ENCODE data around the gene PVRIG. TPM values are rescaled to one million over a fixed set of nuclear protein-coding genes. Genes with fewer than 3 reads are reported as not detected.
"Not testable (repeated sequence)": the region's sequence is repeated elsewhere in the genome, so short reads cannot be mapped to it uniquely, and the experiment has no call there.

The PVRIG gene
- total RNA-seq, 2 donors from 2014 or later = 30.1 to 30.5 TPM

DNA sequence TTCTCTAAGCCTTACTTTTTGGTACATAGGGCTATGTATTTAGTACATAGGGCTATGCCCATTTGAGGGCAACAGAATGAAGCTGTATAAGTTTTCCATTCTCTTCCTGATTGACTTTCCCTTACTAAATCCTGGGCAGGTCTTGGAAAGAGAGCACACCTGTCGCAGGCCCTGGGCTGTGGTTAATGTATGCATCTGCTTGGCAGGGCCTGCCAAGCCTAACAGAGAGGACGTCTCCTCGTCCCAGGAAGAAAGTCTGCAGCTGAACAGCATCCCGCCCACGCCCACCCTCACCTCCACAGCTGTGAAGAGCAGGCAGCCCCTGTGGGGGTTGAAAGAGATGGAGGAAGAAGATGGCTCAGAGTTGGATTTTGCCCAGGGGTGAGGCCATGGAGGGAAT lies 8.9 kb upstream of the PVRIG start:
- H3K4me1 Mint-ChIP-seq = peaks cover 30% of the 10 kb centered on the region
- DNase-seq = no peak
- no peaks in the 10 kb centered on the region for H3K27me3 Mint-ChIP-seq
- ATAC-seq = no peak
- H3K4me3 Mint-ChIP-seq = peak overlapping the region; percentile 76
- peaks cover 2% of the 10 kb centered on the region for H3K36me3 Mint-ChIP-seq (ENCODE audit: low read depth)
- H3K9me3 ChIP-seq (ENCODE audit: control insufficient read depth, low read length, poor library complexity, severe bottlenecking) = no peaks in the 10 kb centered on the region
- peak overlapping the region; percentile 93 for H3K27ac Mint-ChIP-seq

DNA sequence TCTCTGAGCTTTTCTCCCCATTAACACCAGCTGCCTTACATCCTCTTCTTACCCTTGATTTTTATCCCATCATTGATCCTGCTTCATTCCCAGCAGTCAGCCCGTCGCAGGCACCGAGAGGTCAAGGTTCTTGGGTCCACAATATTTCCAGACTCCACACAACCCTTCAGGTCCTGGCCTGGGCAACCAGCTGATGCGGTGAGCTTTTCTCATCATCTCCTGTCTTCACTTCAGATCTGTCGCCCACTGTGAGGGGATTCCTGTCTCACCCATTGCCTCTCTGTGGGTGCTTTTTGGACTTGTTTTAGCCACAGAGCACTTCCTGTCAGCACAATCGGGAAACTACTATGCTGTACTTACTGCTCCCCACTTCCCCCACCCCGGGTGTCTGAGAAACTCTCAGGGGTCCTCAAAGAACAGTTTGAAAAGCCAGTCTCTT lies 8.4 kb upstream of the PVRIG start:
- H3K4me3 Mint-ChIP-seq = peak overlapping the region; percentile 76
- peak overlapping the region; percentile 93 for H3K27ac Mint-ChIP-seq
- H3K27me3 Mint-ChIP-seq = no peaks in the 10 kb centered on the region
- ATAC-seq (peak; percentile 90), DNase-seq (no peak)
- peaks cover 30% of the 10 kb centered on the region for H3K4me1 Mint-ChIP-seq
- no peaks in the 10 kb centered on the region for H3K9me3 ChIP-seq (ENCODE audit: control insufficient read depth, low read length, poor library complexity, severe bottlenecking)
- peaks cover 2% of the 10 kb centered on the region for H3K36me3 Mint-ChIP-seq (ENCODE audit: low read depth)

DNA sequence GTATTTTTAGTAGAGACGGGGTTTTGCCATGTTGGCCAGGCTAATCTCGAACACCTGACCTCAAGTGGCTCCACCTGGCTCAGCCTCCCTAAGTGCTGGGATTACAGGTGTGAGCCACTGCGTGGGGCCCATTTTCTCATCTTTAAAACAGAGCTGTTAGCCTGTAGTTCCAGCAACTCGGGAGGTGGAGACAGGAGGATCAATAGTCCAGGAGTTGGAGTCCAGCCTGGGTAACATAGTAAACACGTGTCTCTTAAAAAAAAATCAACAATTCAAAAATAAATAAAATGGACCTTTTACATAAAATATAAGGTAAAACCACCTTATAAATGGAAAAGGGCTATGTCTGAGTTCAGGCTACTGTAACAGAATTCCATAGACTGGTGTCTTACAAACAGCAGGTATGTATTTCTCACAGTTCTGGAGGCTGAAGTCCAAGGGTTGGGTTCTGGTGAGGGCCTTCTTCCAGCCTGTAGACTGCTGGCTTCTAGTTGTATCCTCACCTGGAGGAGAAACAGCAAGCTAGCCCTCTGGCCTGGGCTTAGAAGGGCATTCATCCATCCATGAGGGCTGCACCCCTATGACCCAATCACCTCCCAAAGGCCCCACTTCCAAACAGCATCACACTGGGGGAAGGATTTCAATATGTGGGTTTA lies 7.0 kb upstream of the PVRIG start:
- H3K36me3 Mint-ChIP-seq (ENCODE audit: low read depth) = peaks cover 2% of the 10 kb centered on the region
- H3K4me3 Mint-ChIP-seq = no peak overlapping the region
- H3K27ac Mint-ChIP-seq = peak overlapping the region; percentile 93
- no peaks in the 10 kb centered on the region for H3K9me3 ChIP-seq (ENCODE audit: control insufficient read depth, low read length, poor library complexity, severe bottlenecking)
- DNase-seq = no peak
- ATAC-seq = no peak
- H3K27me3 Mint-ChIP-seq = no peaks in the 10 kb centered on the region
- H3K4me1 Mint-ChIP-seq = peaks cover 37% of the 10 kb centered on the region

DNA sequence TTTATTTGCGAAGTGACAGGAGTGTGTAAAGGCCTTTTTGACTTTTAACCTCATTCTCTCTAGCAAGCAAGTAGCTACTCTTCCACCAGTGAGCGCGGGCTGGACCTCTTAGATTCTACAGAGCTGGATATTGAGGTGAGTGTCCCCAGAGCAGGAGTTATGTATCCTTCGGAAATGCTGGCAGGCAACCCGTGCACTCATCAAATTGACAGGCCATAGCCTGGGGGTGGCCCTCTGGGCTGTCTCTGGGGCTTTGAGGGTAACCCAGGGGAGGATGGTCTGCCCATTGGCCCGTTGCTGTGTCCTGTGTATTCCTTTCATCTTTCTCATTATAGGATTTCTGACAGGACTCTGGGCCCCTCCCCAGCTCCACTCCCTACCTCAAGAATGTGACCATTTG lies 6.1 kb upstream of the PVRIG start:
- ATAC-seq = no peak
- Mint-ChIP-seq H3K27ac (peak overlapping the region; percentile 93), H3K4me1 (peaks cover 34% of the 10 kb centered on the region), H3K36me3 (ENCODE audit: low read depth) (peaks cover 2% of the 10 kb centered on the region), H3K4me3 (no peak overlapping the region), H3K27me3 (no peaks in the 10 kb centered on the region)
- no peak for DNase-seq
- H3K9me3 ChIP-seq (ENCODE audit: control insufficient read depth, low read length, poor library complexity, severe bottlenecking) = no peaks in the 10 kb centered on the region

DNA sequence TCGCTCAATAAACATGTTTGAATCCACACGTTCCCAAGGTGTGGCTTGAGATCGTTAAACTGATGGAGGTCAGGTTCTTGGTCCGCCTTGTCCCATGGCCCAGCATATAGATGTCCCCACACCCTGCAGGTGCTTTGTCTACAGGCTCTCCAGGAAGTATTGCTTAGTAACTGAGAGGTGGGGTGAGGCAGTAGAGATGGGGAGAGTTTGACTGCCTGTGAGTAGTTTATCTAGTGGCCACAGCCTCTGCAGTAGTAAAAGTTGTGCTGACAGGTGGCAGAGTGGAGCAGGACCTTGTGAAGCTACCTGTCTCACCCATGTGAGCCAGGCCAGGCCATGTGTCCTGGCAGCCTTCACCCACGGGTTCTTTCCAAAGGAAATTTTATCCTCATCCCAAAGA lies 5.4 kb upstream of the PVRIG start:
- DNase-seq, ATAC-seq: not testable (repeated sequence)
- peak overlapping the region; percentile 25 for H3K4me3 Mint-ChIP-seq

DNA sequence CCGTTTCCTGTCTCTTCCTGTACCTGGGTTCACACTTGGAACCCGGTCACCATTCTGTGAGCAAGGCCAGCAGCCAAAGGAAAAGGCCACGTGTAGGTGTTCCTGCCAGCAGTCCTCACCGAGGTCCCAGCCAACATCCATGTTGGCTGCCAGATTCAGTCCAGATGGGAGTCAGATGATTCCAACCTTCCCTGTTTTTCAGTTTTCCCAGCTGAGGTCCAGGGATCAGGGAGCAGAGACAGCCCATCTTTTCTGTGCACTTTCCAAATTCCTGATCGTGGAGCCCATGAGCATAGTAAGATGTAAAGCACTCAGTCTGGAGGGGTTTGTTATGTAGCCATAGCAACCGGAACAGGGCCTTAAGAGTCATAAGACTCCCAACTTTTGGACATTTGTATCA lies 3.9 kb upstream of the PVRIG start:
- Mint-ChIP-seq H3K4me1 (peaks cover 30% of the 10 kb centered on the region), H3K27ac (no peak overlapping the region), H3K27me3 (no peaks in the 10 kb centered on the region), H3K4me3 (no peak overlapping the region), H3K36me3 (ENCODE audit: low read depth) (no peaks in the 10 kb centered on the region)
- DNase-seq = no peak
- no peak for ATAC-seq
- no peaks in the 10 kb centered on the region for H3K9me3 ChIP-seq (ENCODE audit: control insufficient read depth, low read length, poor library complexity, severe bottlenecking)

More for the DNA sequence above, 5.4 kb upstream of the PVRIG start:
- not testable (repeated sequence) for H3K9me3 ChIP-seq (ENCODE audit: control insufficient read depth, low read length, poor library complexity, severe bottlenecking); H3K27me3 Mint-ChIP-seq; H3K36me3 Mint-ChIP-seq (ENCODE audit: low read depth)
- Mint-ChIP-seq H3K4me1 (peaks cover 34% of the 10 kb centered on the region), H3K27ac (peak overlapping the region; percentile 93)

DNA sequence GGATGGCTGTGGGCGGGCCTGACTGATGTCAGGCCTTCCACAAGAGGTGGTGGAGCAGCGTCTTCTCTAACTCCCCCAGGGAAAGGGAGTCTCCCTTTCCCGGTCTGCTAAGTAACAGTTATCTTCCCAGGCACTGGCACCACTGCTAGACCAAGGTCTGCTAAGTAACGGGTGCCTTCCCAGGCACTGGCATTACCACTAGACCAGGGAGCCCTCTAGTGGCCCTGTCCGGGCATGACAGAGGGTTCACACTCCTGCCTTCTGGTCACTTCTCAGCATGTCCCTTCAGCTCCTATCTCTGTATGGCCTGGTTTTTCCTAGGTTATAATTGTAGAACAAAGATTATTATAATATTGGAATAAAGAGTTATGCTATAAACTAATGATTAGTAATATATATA lies 1.8 kb upstream of the PVRIG start:
- Mint-ChIP-seq H3K4me3 (peak overlapping the region; percentile 89), H3K27ac (peak overlapping the region; percentile 96), H3K4me1 (peaks cover 38% of the 10 kb centered on the region)
- DNase-seq (peak; percentile 58 to 88 (median 64)), ATAC-seq (peak; percentile 32)
- H3K36me3 Mint-ChIP-seq (ENCODE audit: low read depth); H3K9me3 ChIP-seq (ENCODE audit: control insufficient read depth, low read length, poor library complexity, severe bottlenecking); H3K27me3 Mint-ChIP-seq: not testable (repeated sequence)

DNA sequence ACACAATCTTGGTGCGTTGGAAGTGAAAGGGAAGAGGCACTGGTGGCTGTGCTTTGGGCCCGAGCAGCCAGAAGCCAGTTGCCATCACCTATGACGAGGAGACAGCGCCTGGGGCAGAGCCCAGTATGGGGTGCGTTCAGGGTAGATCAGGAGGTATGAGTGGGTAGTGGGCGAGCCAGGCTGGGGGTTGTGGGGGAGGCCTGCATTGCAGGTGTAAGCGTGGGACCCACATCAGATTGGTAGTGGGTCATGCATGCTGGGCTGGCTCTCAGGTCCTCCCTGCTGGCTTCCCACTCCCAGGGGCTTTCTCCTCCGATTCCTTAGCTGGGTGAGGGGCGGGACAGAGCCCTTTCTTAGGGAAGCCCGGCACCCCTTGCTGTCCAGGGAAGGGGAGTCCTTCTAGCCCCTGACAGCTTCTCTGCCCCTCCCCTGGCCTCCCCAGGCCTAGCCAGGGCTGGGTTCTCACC lies 445 bp upstream of the PVRIG start:
- H3K4me3 Mint-ChIP-seq = peak overlapping the region; percentile 96
- no peak for ATAC-seq
- peaks cover 4% of the 10 kb centered on the region for H3K36me3 Mint-ChIP-seq (ENCODE audit: low read depth)

DNA sequence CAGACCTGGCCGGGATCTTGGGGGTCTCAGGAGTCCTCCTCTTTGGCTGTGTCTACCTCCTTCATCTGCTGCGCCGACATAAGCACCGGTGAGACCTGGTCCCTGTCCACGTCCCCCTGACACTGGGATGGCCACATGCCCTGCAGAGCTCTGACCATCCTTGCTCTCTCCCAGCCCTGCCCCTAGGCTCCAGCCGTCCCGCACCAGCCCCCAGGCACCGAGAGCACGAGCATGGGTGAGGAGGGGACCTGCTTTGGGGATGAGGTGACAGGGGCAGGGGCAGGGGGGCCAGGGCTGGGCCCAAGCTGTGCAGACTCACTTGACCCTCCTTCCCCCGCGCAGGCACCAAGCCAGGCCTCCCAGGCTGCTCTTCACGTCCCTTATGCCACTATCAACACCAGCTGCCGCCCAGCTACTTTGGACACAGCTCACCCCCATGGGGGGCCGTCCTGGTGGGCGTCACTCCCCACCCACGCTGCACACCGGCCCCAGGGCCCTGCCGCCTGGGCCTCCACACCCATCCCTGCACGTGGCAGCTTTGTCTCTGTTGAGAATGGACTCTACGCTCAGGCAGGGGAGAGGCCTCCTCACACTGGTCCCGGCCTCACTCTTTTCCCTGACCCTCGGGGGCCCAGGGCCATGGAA lies 959 bp downstream of the PVRIG start:
- no peak for ATAC-seq
- Mint-ChIP-seq H3K4me1 (peaks cover 40% of the 10 kb centered on the region), H3K27me3 (no peaks in the 10 kb centered on the region), H3K4me3 (peak overlapping the region; percentile 96), H3K36me3 (ENCODE audit: low read depth) (peaks cover 4% of the 10 kb centered on the region), H3K27ac (peak overlapping the region; percentile 96)
- H3K9me3 ChIP-seq (ENCODE audit: control insufficient read depth, low read length, poor library complexity, severe bottlenecking) = no peaks in the 10 kb centered on the region
- no peak for DNase-seq

More for the DNA sequence above, 445 bp upstream of the PVRIG start:
- no peaks in the 10 kb centered on the region for H3K9me3 ChIP-seq (ENCODE audit: control insufficient read depth, low read length, poor library complexity, severe bottlenecking)
- Mint-ChIP-seq H3K4me1 (peaks cover 40% of the 10 kb centered on the region), H3K27ac (peak overlapping the region; percentile 96), H3K27me3 (no peaks in the 10 kb centered on the region)
- no peak for DNase-seq

DNA sequence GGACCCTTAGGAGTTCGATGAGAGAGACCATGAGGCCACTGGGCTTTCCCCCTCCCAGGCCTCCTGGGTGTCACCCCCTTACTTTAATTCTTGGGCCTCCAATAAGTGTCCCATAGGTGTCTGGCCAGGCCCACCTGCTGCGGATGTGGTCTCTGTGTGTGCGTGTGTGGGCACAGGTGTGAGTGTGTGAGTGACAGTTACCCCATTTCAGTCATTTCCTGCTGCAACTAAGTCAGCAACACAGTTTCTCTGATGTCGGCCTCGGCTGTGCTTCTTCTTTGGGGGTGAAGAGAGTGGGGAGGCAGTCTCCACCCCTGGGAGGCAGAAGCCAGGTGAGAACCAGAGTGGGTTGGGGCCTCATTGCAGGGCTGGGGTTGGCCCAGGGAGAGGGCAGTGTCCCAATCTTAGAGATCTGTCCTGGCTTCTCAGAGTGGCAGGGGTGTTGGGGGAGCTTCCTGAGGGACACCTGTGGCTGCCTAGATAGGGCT lies 1.5 kb downstream of the PVRIG start:
- Mint-ChIP-seq H3K4me3 (peak overlapping the region; percentile 96), H3K4me1 (peaks cover 42% of the 10 kb centered on the region), H3K36me3 (ENCODE audit: low read depth) (peaks cover 4% of the 10 kb centered on the region), H3K27me3 (no peaks in the 10 kb centered on the region), H3K27ac (peak overlapping the region; percentile 96)
- H3K9me3 ChIP-seq (ENCODE audit: control insufficient read depth, low read length, poor library complexity, severe bottlenecking) = no peaks in the 10 kb centered on the region
- DNase-seq = peak; percentile 47 to 61 (median 58)
- peak; percentile 74 for ATAC-seq

DNA sequence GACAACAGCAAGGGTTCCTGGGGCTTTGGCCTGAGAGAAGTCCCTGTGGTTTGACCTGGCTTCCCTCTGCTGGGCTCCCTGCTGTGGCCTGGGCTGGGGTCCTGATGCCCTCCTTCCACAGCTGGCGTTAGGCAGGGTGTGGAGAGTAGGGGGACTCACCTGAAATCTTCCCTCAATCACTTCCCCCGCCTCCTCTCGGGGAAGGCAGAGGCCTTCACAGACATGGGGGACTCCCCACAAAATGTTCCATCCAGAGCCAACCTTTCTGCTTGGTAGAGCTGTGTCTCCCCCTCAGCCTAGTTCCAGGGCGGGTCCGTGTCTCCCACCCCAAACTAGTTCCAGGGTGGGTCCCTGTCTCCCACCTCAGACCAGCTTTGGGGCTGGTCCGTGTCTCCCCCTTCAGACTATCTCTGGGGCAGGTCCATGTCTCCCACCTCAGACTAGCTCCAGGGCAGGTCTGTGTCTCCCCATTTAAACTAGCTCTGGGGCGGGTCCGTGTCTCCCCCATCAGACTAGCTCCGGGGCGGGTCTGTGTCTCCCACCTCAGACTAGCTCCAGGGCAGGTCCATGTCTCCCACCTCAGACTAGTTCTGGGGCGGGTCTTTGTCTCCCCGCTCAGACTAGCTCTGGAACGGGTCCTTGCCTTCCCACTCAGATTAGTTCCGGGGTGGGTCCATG lies 2.2 kb downstream of the PVRIG start:
- peak overlapping the region; percentile 96 for H3K27ac Mint-ChIP-seq
- DNase-seq (peak in 1 of 3 donors; percentile 22), ATAC-seq (no peak)
- H3K27me3 Mint-ChIP-seq = no peaks in the 10 kb centered on the region
- H3K36me3 Mint-ChIP-seq (ENCODE audit: low read depth) = peaks cover 4% of the 10 kb centered on the region
- peaks cover 42% of the 10 kb centered on the region for H3K4me1 Mint-ChIP-seq
- peak overlapping the region; percentile 96 for H3K4me3 Mint-ChIP-seq
- no peaks in the 10 kb centered on the region for H3K9me3 ChIP-seq (ENCODE audit: control insufficient read depth, low read length, poor library complexity, severe bottlenecking)

DNA sequence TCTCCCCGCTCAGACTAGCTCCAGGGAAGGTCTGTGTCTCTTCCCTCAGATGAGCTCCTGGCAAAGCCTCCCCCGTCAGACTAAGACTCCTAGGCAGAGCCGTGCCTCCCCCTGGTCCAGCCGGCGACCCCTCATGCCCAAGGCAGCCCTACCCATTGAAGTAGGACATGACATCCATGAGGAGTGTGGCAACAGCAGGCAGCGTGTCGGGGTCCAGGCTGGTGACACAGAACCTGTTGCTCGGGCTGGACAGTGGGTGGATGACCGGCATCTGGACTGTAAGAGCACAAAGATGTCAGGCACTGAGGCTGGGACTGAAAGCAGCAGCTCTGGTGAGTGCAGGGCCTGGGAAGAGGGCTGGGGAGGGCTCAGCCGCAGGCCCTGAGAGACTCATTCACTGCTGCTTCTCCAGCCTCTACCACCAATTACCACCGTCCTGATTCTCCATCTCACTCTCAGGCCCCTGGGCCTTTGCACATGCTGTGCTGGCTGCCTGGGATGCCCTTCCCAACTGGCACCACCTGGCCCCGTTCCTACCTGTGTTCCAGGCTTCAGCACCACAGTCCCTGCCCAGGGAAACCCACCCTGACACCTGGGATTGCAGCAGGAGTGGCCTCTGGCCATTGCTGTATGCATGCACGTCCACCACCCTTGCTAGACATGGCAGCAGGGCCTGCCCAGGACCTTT lies 2.8 kb downstream of the PVRIG start:
- peaks cover 4% of the 10 kb centered on the region for H3K36me3 Mint-ChIP-seq (ENCODE audit: low read depth)
- H3K4me3 Mint-ChIP-seq = peak overlapping the region; percentile 96
- no peak for DNase-seq
- H3K9me3 ChIP-seq (ENCODE audit: control insufficient read depth, low read length, poor library complexity, severe bottlenecking) = no peaks in the 10 kb centered on the region
- no peak for ATAC-seq
- H3K27ac Mint-ChIP-seq = peak overlapping the region; percentile 96
- peaks cover 37% of the 10 kb centered on the region for H3K4me1 Mint-ChIP-seq
- no peaks in the 10 kb centered on the region for H3K27me3 Mint-ChIP-seq

Measured in T-helper 17 cell (primary cell).